HepG2 (cell line): ENCODE data around the gene PCIF1. TPM values are rescaled to one million over a fixed set of nuclear protein-coding genes. Genes with fewer than 3 reads are reported as not detected.

Experiments
- ARID3A ChIP-seq: IDR thresholded peaks from 2 replicates; pipeline ENCODE4 v1.6.1; 2012; ENCODE audit warnings: low read depth, low read length, improper control_type of control experiment
- ATF7-NPFF ChIP-seq: sonication (generic); formaldehyde crosslinking; IDR thresholded peaks from 2 replicates; pipeline ENCODE4 v1.8.1; 2023; ENCODE audit warnings: mild to moderate bottlenecking, low read depth, missing genetic modification reagents, moderate library complexity
- CEBPZ ChIP-seq: IDR thresholded peaks from 2 replicates; pipeline ENCODE4 v1.6.1; 2012; ENCODE audit warnings: low read length, improper control_type of control experiment
- EEA1 ChIP-seq: sonication (generic); formaldehyde crosslinking; IDR thresholded peaks from 2 replicates; pipeline ENCODE4 v1.5.1; 2020; ENCODE audit warnings: mild to moderate bottlenecking, missing genetic modification reagents, borderline replicate concordance
- FIP1L1 ChIP-seq: fragments of 200-400 bp; formaldehyde crosslinking; IDR thresholded peaks from 2 replicates; pipeline ENCODE4 v1.6.1; 2018; ENCODE audit warnings: low read depth, mild to moderate bottlenecking, low read length, moderate library complexity, borderline replicate concordance; ENCODE audit not compliant: insufficient read depth
- HES4 ChIP-seq: sonication (generic); formaldehyde crosslinking; IDR thresholded peaks from 2 replicates; pipeline ENCODE4 v1.9.0; 2021; ENCODE audit warnings: mild to moderate bottlenecking, missing genetic modification reagents, borderline replicate concordance
- HNRNPH1 ChIP-seq: fragments of 200-400 bp; formaldehyde crosslinking; optimal IDR thresholded peaks from 2 replicates; pipeline ENCODE3; 2017; ENCODE audit warnings: mild to moderate bottlenecking, low read depth, low read length
- HOXA7 ChIP-seq: sonication (generic); formaldehyde crosslinking; IDR thresholded peaks from 2 replicates; pipeline ENCODE4 v1.8.1; 2022; ENCODE audit warnings: mild to moderate bottlenecking, missing genetic modification reagents, moderate library complexity
- MTA1 ChIP-seq: sonication (generic); formaldehyde crosslinking; IDR thresholded peaks from 2 replicates; pipeline ENCODE4 v1.4.0; 2020; ENCODE audit warnings: missing genetic modification reagents, mild to moderate bottlenecking, borderline replicate concordance
- SKI ChIP-seq: fragments of 450-650 bp; IDR thresholded peaks from one replicate; pipeline ENCODE4 v1.6.1; 2018; ENCODE audit warnings: mild to moderate bottlenecking; ENCODE audit not compliant: partially characterized antibody
- U2AF1 ChIP-seq: fragments of 200-400 bp; formaldehyde crosslinking; optimal IDR thresholded peaks from 2 replicates; pipeline ENCODE3; 2017; ENCODE audit warnings: mild to moderate bottlenecking, low read depth, low read length
- ZBTB39 ChIP-seq: sonication (generic); formaldehyde crosslinking; IDR thresholded peaks from 2 replicates; pipeline ENCODE4 v1.5.0; 2020; ENCODE audit warnings: missing genetic modification reagents
- ZNF136 ChIP-seq: sonication (generic); formaldehyde crosslinking; IDR thresholded peaks from 2 replicates; pipeline ENCODE4 v1.8.1; 2022; ENCODE audit warnings: low read depth, mild to moderate bottlenecking, moderate library complexity, missing genetic modification reagents
- ZNF274 ChIP-seq: sonication (generic); formaldehyde crosslinking; IDR thresholded peaks from 2 replicates; pipeline ENCODE4 v1.5.1; 2020; ENCODE audit warnings: mild to moderate bottlenecking, missing genetic modification reagents
- ZNF317 ChIP-seq: sonication (generic); formaldehyde crosslinking; IDR thresholded peaks from 2 replicates; pipeline ENCODE4 v1.5.0; 2020; ENCODE audit warnings: mild to moderate bottlenecking, missing genetic modification reagents
- ZNF512 ChIP-seq: sonication (generic); formaldehyde crosslinking; IDR thresholded peaks from 2 replicates; pipeline ENCODE4 v1.4.0; 2020; ENCODE audit warnings: mild to moderate bottlenecking, missing genetic modification reagents
- ZNF546 ChIP-seq: sonication (generic); formaldehyde crosslinking; conservative IDR thresholded peaks from 2 replicates; pipeline ENCODE4 v1.8.1; 2023; ENCODE audit warnings: mild to moderate bottlenecking, missing genetic modification reagents
- ZNF564 ChIP-seq: sonication (generic); formaldehyde crosslinking; IDR thresholded peaks from 2 replicates; pipeline ENCODE4 v1.8.1; 2023; ENCODE audit warnings: mild to moderate bottlenecking, missing genetic modification reagents
- ZNF839 ChIP-seq: sonication (generic); formaldehyde crosslinking; IDR thresholded peaks from 2 replicates; pipeline ENCODE4 v1.4.0; 2020; ENCODE audit warnings: missing genetic modification reagents, mild to moderate bottlenecking, borderline replicate concordance
- polyA plus RNA-seq, 8 experiments: library from polyadenylated mRNA; depleted of rRNA in 3 of 8; stranded (reverse) in 7 of 8; unstranded in 1 of 8; fragments of >200 nt; fragmentation: Illumina TruSeq in 4 of 8; extraction: Trizol in 4 of 8; gene quantifications; 2 replicates each; pipeline versions ENCODE4 v1.2.1 to v1.2.3, GENCODE V29; 2011 to 2016; ENCODE audit warnings: low read depth in 4 of 8, missing spikeins in 1 of 8, mixed read lengths in 1 of 8; ENCODE audit not compliant: insufficient read depth in 1 of 8
- total RNA-seq, 5 experiments: library from RNA; depleted of rRNA; stranded (reverse); fragments of >200 nt; fragmentation: Illumina TruSeq; extraction: Trizol; gene quantifications; 2 replicates each; pipeline ENCODE4 v1.2.3, GENCODE V29; 2016; ENCODE audit warnings: low read depth in 1 of 5

PCIF1 gene
- total and polyA plus RNA-seq, 2 of the 13 experiments (the other 11 are each of a cell fraction or from before 2014, with no cell fraction given): 20.9 to 24.4 TPM

- TF ChIP-seq CEBPZ (no peak), ATF7-NPFF (CRISPR knock-in tag) (peak; percentile 87; the same call in 1 of the 2 replicates), ZBTB39 (CRISPR knock-in tag) (no peak), ZNF136 (CRISPR knock-in tag) (peak; percentile 91; the same call in 1 of the 2 replicates), ZNF546 (CRISPR knock-in tag) (no peak), U2AF1 (no peak), FIP1L1 (no peak), EEA1 (CRISPR knock-in tag) (no peak), ZNF317 (no peak; the same call in 1 of the 2 replicates), ZNF839 (CRISPR knock-in tag) (no peak), MTA1 (CRISPR knock-in tag) (no peak), HOXA7 (CRISPR knock-in tag) (no peak), ZNF512 (no peak; the same call in 1 of the 2 replicates), ARID3A (no peak), HES4 (CRISPR knock-in tag) (no peak), HNRNPH1 (no peak), ZNF564 (peak; percentile 18; the same call in 1 of the 2 replicates), SKI (no peak), ZNF274 (CRISPR knock-in tag) (no peak; the same call in 1 of the 2 replicates)
Measured at GRCh38 chr20:45934046-45934585, 367 bp upstream of the PCIF1 start (continued).
